Neuron (in vitro differentiated cells): ENCODE data around the gene TNFRSF17.
"Not testable (repeated sequence)": the region's sequence is repeated elsewhere in the genome, so short reads cannot be mapped to it uniquely, and the experiment has no call there.

ENCODE experiments used
- H2AFZ ChIP-seq: one replicate; pipeline ENCODE4 v1.6.1; 2013; ENCODE audit warnings: low read depth, mild to moderate bottlenecking, inconsistent platforms, low read length, moderate library complexity
- H3K27me3 ChIP-seq: one replicate; pipeline ENCODE4 v1.6.1; 2013; ENCODE audit warnings: low read length; ENCODE audit not compliant: insufficient read depth
- H3K36me3 ChIP-seq: one replicate; pipeline ENCODE4 v1.6.1; 2013; ENCODE audit warnings: low read length; ENCODE audit not compliant: insufficient read depth
- H3K4me1 ChIP-seq: one replicate; pipeline ENCODE4 v1.6.1; 2013; ENCODE audit warnings: low read length; ENCODE audit not compliant: insufficient read depth
- H3K4me3 ChIP-seq: 2 replicates; pipeline ENCODE4 v1.5.1; 2013; ENCODE audit warnings: mild to moderate bottlenecking, low read length, moderate library complexity
- H3K9me3 ChIP-seq: one replicate; pipeline ENCODE4 v1.6.1; 2013; ENCODE audit warnings: low read length

The TNFRSF17 gene

GRCh38 chr16:11964761-11965551 is at the start of gene TNFRSF17:
Gene TNFRSF17, plus strand, starts transcription at chr16:11965210. Its CDS starts 115 bp downstream, at chr16:11965325.
- no peaks in the 10 kb centered on the region for H3K27me3 ChIP-seq
- H3K36me3 ChIP-seq: no peaks in the 10 kb centered on the region
- no peaks in the 10 kb centered on the region for H3K4me1 ChIP-seq
- H3K9me3 ChIP-seq: no peaks in the 10 kb centered on the region
- no peak within 1 kb of the TSS for H2AFZ ChIP-seq
- no peak within 1 kb of the TSS for H3K4me3 ChIP-seq

DNA sequence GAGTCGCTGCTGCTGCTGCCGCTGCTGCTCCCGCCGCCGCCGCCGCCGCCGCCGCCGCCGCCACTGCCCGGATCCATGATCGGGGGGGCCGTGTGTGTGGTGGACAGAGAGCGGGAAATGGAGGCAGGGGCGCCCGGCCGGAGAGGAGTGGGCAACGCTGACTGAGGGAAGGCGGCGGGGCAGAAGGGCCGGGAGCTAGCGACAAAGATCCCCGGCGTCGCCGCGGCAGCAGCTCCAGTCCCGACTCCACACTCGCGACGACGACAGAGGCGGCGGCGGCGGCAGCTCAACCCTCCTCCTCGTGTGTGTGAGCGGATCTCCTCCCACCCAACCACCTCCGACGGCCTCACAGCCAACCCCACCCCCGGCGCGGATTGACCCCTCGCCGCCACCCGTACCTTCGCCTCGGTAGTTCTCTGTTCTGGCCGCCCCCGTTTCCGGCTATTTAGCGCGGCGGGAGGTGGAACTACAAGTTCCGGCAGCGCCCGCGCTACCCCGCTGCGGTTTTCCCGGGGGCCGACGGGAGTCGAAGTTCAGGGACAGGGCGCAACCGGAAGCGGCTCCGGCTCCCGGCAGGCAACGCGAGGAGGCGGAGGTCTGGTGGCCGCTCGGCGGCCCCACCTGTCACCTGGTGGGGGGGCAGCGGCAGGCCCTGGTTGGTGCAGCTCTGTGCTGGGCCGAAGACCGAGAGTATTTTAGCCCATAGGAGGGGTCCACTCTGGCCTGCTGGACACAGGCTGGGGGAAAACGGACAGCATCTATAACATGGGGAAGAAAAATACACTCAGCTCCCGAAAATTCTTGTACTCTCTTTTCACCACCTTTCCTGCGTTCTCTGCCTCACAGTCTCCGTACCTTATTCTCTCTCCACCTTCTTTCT is 49.1 kb upstream of the TNFRSF17 start, which contains the start of gene GSPT1:
Gene GSPT1, minus strand, starts transcription at position 313 of the 880 bp plus-strand sequence. Its CDS starts 236 bp downstream, at position 77.
- Histone ChIP-seq H3K9me3 (no peaks in the 10 kb centered on the region), H3K4me3 (peak within 1 kb of the TSS; percentile 82), H3K27me3 (no peaks in the 10 kb centered on the region), H3K4me1 (peaks cover 28% of the 10 kb centered on the region), H2AFZ (peak within 1 kb of the TSS; percentile 98), H3K36me3 (peaks cover 5% of the 10 kb centered on the region)

GRCh38 chr16:11916524-11917285 is 48.3 kb upstream of the TNFRSF17 start:
- peaks cover 25% of the 10 kb centered on the region for H3K4me1 ChIP-seq
- H3K9me3 ChIP-seq: no peaks in the 10 kb centered on the region
- peak overlapping the region; percentile 98 for H2AFZ ChIP-seq
- H3K4me3 ChIP-seq: peak overlapping the region; percentile 82
- H3K36me3 ChIP-seq: peaks cover 5% of the 10 kb centered on the region
- no peaks in the 10 kb centered on the region for H3K27me3 ChIP-seq

DNA sequence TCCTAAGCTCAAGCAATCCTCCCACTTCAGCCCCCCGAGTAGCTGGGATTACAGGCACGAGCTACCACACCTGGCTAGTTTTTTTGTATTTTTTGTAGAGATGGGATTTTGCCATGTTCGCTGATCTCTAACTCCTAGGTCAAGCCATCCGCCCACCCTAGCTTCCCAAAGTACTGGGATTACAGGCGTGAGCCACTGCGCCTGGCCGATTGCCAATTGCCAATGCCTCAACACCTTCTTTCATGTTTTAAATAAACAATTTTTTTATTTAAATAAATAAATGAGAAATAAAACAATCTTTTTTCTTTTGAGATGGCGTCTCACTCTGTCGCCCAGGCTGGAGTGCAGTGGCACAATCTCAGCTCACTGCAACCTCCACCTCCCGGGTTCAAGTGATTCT is 41.0 kb upstream of the TNFRSF17 start:
- H3K4me1 ChIP-seq, H3K4me3 ChIP-seq, H2AFZ ChIP-seq, H3K9me3 ChIP-seq, H3K36me3 ChIP-seq, H3K27me3 ChIP-seq: not testable (repeated sequence)

DNA sequence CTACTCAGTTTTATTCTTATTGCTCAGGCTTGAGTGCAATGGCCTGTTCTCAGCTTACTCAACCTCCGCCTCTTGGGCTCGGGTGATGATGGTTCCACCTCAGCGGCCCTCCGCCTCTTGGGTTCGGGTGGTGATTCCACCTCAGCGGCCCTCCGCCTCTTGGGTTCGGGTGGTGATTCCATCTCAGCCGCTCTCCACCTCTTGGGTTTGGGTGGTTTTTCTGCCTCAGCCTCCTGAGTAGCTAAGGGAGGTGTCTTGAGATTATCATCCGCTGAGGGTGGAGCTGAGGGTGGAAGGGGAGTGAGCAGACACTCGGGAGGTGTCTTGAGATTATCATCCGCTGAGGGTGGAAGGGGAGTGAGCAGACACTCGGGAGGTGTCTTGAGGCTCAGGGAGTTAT is 37.7 kb upstream of the TNFRSF17 start:
- H3K9me3 ChIP-seq, H3K36me3 ChIP-seq, H3K27me3 ChIP-seq, H3K4me3 ChIP-seq, H2AFZ ChIP-seq, H3K4me1 ChIP-seq: not testable (repeated sequence)

GRCh38 chr16:11941945-11942344 is 23.1 kb upstream of the TNFRSF17 start, which contains the start of gene NPIPB2:
Gene NPIPB2, minus strand, starts transcription at chr16:11942045. Its CDS starts 0 bp downstream, at chr16:11942045.
- H3K9me3 ChIP-seq, H3K4me1 ChIP-seq, H2AFZ ChIP-seq, H3K27me3 ChIP-seq, H3K36me3 ChIP-seq, H3K4me3 ChIP-seq: not testable (repeated sequence)

GRCh38 chr16:11946433-11946832 is 18.6 kb upstream of the TNFRSF17 start:
- H2AFZ ChIP-seq: no peak overlapping the region
- H3K9me3 ChIP-seq: no peaks in the 10 kb centered on the region
- H3K4me1 ChIP-seq: no peaks in the 10 kb centered on the region
- H3K36me3 ChIP-seq: no peaks in the 10 kb centered on the region
- H3K27me3 ChIP-seq: no peaks in the 10 kb centered on the region
- H3K4me3 ChIP-seq: no peak overlapping the region

DNA sequence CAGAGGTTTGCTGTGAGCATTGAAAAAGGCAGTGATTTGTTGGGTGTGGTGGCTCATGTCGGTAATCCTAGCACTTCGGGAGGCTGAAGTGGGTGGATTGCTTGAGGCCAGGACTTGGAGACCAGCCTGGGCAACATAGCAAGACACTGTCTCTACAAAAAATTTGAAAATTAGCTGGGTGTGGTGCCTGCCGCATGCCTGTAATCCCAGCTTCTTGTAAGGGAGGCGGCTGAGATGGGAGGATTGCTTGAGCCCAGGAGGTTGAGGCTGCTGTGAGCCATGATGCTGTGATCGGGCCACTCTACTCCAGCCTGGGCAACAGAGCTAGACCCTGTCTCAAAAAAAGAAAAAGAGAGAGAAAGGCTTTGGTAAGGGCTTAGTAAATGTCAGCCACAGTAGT is 16.2 kb upstream of the TNFRSF17 start:
- no peaks in the 10 kb centered on the region for H3K9me3 ChIP-seq

DNA sequence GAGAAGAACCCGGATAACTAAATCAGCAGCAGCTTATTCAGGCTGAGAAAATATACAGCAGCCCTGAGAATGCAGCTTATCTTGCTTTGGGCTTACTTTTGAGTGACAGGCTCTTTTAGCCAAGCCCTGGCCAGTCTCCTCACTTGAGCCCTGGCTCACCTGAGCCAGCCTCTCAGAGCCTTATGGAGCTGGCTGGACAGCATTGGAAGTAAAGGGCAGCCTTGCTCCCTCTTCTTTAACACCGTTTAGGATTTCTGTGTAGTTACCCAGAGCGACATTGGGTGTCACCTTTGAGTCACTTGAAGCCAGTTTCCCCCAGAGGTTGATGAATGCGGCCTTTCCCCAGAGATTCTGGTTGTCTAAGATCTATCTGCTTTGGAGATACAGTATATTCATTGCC is 15.5 kb upstream of the TNFRSF17 start:
- Histone ChIP-seq H3K27me3 (no peaks in the 10 kb centered on the region), H3K36me3 (no peaks in the 10 kb centered on the region), H3K4me3 (no peak overlapping the region), H3K9me3 (no peaks in the 10 kb centered on the region), H3K4me1 (no peaks in the 10 kb centered on the region), H2AFZ (no peak overlapping the region)

More for the DNA sequence above, 16.2 kb upstream of the TNFRSF17 start:
- no peaks in the 10 kb centered on the region for H3K36me3 ChIP-seq
- H2AFZ ChIP-seq: no peak overlapping the region
- no peak overlapping the region for H3K4me3 ChIP-seq
- no peaks in the 10 kb centered on the region for H3K27me3 ChIP-seq
- no peaks in the 10 kb centered on the region for H3K4me1 ChIP-seq

DNA sequence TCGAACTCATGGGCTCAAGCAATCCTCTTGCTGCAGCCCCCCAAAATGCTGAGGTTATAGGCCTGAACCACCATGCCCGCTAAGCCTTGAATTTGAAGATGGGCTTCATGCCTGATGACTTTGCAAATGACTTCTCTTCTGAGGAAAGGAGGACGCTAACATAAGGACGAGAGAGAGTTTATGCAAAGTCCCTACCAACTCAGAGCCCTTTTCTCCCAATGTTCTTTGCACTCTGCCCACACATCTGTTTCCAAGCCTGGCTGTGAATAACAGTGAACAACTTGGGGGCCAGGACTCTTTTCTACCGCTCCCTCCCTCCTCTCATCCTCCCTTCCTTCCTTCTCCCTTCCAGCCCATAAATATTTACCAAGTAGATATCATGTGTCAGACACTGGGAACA is 14.6 kb upstream of the TNFRSF17 start:
- Histone ChIP-seq H3K9me3 (no peaks in the 10 kb centered on the region), H3K36me3 (no peaks in the 10 kb centered on the region), H3K4me3 (no peak overlapping the region), H3K27me3 (no peaks in the 10 kb centered on the region), H2AFZ (no peak overlapping the region), H3K4me1 (no peaks in the 10 kb centered on the region)

DNA sequence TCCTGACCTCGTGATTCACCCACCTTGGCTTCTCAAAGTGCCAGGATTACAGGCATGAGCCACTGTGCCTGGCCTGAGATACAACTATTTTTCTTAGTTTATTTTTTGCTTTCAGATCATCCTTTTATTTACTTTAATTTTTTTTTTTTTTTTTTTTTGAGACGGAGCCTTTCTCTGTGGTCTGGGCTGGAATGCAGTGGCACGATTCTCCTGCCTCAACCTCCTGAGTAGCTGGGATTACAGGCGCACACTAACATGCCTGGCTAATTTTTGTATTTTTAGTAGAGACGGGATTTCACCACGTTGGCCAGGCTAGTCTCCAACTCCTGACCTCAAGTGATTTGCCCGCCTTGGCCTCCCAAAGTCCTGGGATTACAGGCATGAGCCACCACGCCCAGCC is 11.4 kb upstream of the TNFRSF17 start:
- H3K36me3 ChIP-seq, H3K4me3 ChIP-seq, H3K27me3 ChIP-seq, H3K9me3 ChIP-seq, H3K4me1 ChIP-seq, H2AFZ ChIP-seq: not testable (repeated sequence)

GRCh38 chr16:11955713-11956123 is 9.3 kb upstream of the TNFRSF17 start:
- no peak overlapping the region for H3K4me3 ChIP-seq
- no peaks in the 10 kb centered on the region for H3K4me1 ChIP-seq
- H3K27me3 ChIP-seq: no peaks in the 10 kb centered on the region

DNA sequence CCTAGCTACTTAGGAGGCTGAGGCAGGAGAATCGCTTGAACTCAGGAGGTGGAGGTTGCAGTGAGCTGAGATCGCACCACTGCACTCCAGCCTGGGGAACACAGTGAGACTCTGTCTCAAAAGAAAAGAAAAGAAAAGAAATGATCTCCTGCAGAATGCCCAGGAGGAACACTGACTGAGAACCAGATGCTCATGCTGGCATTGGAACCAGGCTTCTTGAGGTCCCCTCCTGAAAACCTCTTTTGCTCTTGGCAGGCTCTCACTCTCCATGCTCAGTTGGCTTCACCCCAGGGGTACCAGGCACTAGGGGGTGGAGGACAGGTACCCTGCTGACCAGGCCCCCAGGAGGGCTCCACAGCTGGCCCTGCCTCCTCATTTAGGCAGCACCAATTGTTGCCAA is 8.5 kb upstream of the TNFRSF17 start:
- no peaks in the 10 kb centered on the region for H3K36me3 ChIP-seq
- H3K9me3 ChIP-seq: no peaks in the 10 kb centered on the region
- H3K4me3 ChIP-seq: no peak overlapping the region
- no peaks in the 10 kb centered on the region for H3K4me1 ChIP-seq
- H2AFZ ChIP-seq: no peak overlapping the region
- no peaks in the 10 kb centered on the region for H3K27me3 ChIP-seq

More at GRCh38 chr16:11955713-11956123, 9.3 kb upstream of the TNFRSF17 start:
- Histone ChIP-seq H3K9me3 (no peaks in the 10 kb centered on the region), H3K36me3 (no peaks in the 10 kb centered on the region), H2AFZ (no peak overlapping the region)
